ENCODE data around the gene ALDH6A1.

Gene ALDH6A1

DNA sequence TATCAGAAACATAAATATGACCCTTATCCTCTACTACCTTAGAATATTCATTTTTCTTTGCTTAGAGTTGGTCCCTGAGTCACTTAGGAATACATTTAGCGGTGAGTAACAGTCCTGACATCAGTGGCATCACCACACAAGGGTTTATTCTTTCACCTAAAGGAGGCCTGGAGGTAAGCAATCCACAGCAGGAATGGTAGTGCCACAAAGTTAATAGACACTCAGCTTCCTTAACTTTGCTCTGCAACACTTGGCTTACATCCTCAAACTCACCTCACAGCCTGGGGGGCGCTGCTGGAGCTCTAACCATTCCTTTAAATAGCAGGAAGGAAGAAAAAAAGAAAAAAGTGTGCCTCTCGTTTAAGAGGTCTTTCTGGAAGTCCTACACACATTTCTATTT lies 36.0 kb downstream of the ALDH6A1 start:
- no peak for DNase-seq

DNA sequence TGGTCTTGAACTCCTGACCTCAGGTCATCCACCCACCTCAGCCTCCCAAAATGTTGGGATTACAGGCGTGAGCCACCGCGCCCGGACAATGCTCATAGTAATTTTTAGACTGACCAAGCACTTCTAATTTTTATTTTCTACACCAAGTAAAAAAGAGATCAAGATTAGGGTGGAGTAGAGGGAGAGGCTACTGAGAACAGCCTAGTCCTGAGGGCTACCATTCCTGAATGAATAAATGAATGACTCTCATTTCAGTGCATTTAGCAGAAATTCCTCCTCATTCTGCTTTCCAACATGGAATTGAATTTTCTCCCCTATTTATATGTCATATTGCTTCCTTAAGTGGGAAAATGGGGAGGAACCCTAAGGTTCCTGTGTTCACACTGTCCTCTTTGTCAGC lies 38.7 kb downstream of the ALDH6A1 start:
- no peak for DNase-seq

DNA sequence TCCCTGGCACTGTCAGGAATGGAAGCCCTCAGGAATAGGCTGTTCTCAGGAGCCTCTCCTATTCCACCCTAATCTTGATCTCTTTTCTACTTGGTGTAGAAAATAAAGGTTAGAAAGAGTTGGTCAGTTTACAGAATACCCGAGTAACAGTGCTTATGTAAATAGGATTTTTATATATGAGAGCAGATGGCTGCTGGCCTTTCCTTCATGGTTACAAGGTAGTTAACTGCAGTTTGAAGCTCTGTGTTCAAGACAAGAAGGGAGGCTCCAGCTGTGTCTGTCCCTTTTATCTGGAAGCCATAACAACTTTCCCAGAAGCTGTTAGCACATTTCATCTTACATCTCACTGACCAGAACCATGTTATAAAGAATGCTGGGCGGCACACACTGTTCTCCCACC lies 42.0 kb downstream of the ALDH6A1 start:
- DNase-seq = no peak

DNA sequence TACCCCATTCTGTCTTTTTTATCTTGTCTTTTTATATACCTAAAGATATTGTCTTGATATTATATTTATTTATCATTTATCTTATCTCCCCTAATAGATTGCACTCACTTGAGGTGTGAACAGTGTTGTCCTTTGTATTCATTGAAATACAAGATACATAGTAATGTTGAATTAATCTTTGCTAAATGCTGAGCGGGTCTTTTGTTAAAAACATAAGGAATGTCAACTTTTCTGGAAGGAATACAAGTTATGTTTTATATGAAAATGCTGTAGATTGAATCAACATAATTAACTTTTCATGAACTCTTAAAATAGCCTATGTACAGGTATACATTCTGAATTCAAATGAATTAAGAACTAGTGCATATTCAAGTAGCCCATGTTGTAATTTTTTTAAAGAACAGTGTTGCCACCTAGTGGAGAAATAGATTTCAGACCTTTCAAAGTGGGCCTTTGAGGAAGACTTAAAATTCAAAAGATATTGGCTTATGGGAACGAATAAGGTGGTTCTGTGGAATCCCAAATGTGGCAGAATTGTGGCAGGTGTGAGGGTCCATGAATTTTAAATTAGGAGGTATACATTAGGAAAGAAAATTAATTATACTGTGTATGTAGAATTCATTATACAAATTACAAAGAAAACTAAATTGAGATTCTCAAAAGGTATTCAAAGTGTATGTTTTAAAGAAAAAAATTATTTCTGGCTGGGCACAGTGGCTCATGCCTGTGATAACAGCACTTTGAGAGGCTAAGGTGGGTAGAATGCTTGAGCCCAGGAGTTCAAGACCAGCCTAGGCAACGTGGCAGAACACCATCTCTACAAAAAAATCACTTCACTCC lies 46.0 kb downstream of the ALDH6A1 start:
- DNase-seq = no peak

DNA sequence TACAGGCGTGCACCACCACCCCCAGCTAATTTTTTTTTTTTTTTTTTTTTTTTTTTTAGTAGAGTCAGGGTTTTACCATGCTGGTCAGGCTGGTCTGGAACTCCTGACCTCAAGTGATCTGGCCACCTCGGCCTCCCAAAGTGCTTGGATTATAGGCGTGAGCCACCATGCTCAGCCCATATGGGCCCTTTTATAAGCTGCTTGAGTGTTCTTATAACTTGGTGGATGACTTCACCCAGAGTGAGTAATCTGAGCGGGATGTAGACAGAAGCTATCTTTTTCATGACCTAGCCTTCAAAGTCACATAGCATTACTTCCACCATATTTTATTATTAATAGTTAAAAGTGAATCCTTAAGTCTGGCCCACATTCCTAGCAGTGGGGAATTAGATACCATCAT lies 48.7 kb downstream of the ALDH6A1 start:
- no peak for DNase-seq

DNA sequence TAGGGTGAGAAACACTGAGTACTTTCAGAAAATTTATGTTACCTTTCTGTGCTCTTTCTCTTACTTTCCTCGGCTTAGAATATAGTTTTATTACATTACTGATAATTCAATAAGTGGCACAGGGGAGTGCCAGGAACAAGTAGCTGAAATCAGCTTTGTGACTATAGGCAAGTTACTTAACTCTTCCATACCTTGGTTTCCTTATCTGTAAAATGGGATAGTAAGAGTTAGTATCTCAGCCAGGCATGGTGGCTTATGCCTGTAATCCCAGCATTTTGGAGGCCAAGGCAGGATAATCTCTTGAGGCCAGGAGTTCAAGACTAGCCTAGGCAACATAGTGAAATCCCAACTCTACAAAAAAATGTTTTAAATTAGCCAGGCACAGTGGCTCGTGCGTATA lies 49.7 kb downstream of the ALDH6A1 start:
- no peak for DNase-seq

DNA sequence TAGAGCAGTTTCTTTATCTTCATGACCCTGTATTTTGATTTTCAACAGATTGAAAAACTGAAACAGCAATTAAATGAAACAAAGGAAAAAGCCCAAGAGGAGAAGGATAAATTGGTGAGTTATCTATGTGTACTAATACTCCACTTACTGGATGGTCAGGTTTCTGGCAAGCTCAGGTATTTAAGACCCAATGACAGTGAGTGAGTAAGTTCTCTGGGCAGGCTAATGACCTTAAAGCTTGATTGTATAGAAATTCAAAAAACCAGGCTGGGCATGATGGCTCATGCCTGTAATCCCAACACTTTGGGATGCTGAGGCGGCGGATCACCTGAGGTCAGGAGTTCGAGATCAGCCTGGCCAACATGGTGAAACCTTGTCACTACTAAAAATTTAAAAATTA lies 55.1 kb downstream of the ALDH6A1 start:
- DNase-seq = no peak

DNA sequence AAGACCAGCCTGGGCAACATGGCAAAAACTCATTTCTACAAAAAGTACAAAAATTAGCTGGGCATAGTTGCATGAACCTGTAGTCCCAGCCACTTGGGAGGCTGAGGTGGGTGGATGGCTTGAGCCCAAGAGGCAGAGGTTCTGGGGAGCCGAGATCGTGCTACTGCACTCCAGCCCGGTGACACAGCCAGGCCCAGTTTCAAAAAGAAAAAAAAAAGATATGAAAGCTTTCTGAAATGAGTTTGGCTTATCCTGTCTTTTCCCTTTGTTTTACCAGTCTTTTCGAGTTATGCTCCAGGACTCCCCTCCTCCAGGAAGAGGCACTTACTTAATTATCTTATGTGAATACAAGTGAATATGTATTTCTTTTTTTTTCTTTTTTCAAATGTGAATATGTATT lies 61.9 kb downstream of the ALDH6A1 start:
- DNase-seq = no peak

DNA sequence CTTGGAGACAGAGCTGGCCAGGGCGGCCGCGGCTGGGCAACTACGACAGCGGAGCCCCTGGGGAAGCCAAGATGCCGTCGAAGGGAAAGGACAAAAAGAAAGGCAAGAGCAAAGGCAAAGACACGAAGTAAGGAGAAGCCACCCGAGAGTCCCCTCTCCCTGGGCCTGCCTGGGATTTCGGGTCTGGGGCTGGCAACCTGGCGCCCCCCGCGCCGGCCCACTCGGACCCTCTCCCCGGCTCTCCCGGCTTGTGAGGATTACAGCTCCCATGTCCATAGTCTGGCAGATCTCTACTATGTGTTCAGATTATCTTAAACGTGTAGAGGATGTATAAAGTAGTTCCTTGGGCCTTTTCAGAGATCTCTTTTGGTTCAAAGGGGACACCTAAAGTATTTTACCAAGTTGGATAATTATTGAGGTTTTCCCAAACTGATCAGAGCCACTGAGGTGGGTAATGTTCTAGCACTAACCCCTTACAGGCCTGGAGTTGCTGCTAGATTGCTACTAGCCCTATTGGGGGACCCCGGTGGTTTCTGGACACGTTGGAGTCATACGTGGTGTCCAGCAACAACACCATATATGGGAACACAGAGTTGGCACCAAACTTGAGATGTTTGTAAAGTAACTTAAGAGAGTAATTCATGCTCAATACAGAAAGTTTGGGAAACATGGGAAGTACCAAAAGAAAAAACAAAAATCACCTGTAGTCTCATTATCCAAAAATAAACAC lies 64.7 kb downstream of the ALDH6A1 start:
- no peak for DNase-seq

DNA sequence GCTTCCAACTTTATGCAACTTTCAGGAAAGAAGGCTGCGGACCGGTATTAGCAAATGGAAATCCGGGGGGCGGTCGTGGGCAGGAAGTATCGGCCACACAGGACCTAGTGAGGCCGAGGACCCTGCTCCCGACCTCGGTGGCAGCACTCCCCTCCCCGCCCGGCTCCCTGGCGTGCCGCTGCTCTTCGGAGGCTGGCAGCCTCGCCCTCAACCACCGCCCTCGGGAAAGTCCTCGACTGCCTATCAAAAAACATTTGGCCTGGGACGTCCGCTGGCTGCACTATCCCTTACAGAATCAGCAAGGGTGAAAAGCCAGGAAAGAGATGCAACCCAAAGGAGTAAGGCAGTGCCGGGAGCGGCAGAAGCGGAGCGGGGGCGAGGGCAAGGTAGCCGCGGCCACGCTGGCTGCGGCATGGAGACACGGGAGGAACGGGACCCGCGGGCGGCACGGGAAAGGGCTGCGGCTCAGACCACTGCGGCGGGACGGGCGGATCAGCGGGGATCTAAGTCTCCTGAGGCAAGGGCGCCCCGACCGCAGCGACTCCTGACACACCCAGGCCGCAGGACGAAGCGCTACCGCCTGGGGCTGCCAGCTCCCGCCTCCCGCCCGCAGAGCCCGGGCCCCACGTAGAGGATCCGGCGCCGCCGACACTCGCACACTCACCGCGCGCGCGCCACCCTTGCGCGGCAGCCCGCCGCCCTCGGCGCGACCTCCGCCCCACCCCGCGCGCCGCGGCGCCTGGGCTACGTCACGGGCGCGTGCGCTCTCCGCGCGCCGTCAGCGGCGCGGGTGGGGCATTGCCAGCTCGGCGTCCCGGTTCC lies 65.5 kb downstream of the ALDH6A1 start, which contains the start of the genes BBOF1 and ENTPD5:
BBOF1 (plus strand) TSS at position 764 of the 822 bp plus-strand sequence. CDS start 130 bp downstream, outside the sequence.
ENTPD5 (minus strand) TSS at position 703 of the 822 bp plus-strand sequence. CDS start 31,186 bp downstream, outside the sequence.
- no peak for DNase-seq

DNA sequence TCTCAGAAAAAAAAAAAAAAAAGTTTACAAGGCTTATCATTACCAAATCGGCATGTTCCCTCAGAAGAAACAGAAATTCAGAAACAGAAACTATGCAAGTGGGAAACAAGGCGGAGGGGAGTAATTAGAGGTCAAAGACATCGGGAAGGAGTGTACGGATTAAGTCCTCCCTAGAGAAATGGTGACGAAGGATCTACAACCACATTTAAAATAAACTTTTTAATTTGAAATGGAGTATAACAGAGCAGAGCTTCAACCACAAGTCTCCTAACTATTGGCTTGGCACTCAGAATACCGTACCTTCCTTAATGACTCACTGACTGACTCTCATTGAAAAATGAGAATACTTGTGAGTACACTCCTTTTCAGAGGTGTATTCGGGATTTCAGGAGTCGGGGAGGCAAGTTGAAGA lies 66.1 kb downstream of the ALDH6A1 start:
- DNase-seq = no peak

DNA sequence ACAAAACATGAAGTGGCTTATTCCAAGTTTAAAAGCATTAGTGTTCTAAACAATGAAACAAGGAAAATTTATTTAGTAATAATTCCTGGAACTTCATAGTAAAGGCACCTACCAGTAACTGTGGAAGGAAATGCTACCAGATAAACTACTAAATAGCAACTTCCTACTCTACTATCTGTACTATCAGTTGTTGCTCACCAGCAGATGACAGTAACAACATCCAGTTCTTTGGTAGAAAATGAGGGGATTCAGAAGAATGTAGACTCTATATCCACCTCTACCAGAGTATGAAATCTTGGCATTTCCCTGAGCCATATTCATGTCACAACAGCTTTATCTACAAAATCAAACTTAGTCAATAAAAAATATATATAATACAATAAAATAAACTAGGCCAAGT lies 68.3 kb downstream of the ALDH6A1 start:
- no peak for DNase-seq

DNA sequence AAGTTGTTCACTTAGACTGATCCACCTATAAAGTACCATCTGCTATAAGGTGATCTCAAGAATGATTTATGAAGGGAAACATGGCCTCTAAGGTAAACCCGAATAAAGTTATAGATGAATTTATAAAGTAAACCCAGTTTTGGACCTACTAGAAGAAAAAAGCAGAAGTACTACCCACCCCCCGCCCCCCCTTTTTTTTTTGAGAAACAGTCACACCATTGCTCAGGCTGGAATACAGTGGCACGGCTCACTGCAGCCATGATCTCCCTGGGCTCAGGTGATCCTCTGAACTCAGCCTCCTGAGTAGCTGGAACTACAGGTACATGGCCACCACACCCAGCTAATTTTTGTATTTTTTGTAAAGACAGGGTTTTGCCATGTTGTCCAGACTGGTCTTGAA lies 69.1 kb downstream of the ALDH6A1 start:
- no peak for DNase-seq

DNA sequence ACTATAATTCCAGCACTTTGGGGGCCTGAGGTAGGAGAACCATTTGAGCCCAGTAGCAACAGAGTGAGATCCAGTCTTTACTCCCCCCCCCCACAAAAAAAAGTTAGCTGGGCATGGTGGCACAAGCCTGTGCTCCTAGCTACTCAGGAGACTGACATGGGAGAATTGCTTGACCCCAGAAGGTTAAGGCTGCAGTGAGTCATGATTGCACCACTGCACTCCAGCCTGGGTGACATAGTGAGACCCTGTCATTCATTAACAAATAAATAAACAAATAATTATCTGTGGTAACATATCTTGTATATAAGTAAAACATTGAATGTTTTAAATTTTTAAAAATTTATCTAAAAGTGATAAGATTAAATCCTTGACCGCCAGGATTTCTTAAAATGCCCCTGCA lies 70.0 kb downstream of the ALDH6A1 start:
- no peak for DNase-seq

DNA sequence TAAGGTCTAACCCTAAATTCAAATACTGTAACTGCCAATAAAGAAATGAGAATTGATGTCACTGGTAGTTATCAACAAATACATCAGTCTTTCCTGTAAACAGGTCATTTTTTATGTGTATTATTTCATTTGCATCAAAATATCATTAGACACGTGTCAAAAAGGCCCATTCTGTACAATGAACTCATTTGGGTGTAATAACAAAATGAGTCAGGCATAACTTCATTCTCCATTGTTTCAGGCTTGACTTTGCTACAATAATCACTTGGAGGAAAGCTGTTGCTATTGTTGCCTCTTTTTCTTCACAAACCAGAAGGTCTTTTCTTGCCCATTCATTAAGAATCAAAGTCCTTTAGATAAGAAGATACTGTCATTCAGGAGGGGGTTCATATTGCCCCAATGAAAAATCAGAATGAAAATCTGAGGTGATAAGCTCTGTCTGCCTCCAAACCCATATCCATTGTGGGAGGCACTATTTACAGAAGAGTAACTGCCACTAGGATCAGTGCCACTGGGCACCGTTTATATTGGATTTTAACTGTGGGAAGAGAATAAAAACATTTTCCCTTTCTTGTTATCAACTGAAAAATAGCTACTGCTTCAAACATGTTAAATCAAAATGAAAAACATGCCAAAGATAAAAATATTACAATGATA lies 75.3 kb downstream of the ALDH6A1 start:
- no peak for DNase-seq
